GM10248 (cell line): ENCODE measurements around the gene CCDC124.
"Not testable (repeated sequence)": the region's sequence is repeated elsewhere in the genome, so short reads cannot be mapped to it uniquely, and the experiment has no call there.

ENCODE experiments used
- CTCF ChIA-PET: fragments of 300-600 bp; sonication (Branson Sonifier 250); formaldehyde crosslinking; extraction: SDS; loops from one replicate; lab custom pipeline; 2021; ENCODE audit warnings: antibody characterized with exemption; lab: Yijun Ruan, JAX
- POLR2A ChIA-PET: fragments of 350-650 bp; sonication (Branson Sonifier 250); formaldehyde crosslinking; extraction: SDS; loops from one replicate; lab custom pipeline; 2020; ENCODE audit warnings: antibody characterized with exemption; lab: Yijun Ruan, JAX
- DNase-seq: peaks from one replicate; pipeline ENCODE4 v3.0.0; 2012; ENCODE audit errors: extremely low spot score
- CTCF ChIP-seq: IDR thresholded peaks from 2 replicates; pipeline ENCODE4 v1.5.1; 2012; ENCODE audit warnings: mild to moderate bottlenecking, low read depth; ENCODE audit errors: extremely low read depth, missing control alignments, control extremely low read depth

CCDC124 gene, protein sequence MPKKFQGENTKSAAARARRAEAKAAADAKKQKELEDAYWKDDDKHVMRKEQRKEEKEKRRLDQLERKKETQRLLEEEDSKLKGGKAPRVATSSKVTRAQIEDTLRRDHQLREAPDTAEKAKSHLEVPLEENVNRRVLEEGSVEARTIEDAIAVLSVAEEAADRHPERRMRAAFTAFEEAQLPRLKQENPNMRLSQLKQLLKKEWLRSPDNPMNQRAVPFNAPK

GRCh38 chr19:17932485-17933338 lies at the start of gene CCDC124:
TSS of gene CCDC124 (plus strand) at chr19:17933015. CDS start at chr19:17936421, 3,406 bp downstream.
- ChIA-PET CTCF (interaction anchor here (0.7 to 12.1 kb wide), 37 partner anchors 8 to 456 kb away, joined by 3 to 295 read pairs (median 5); partner anchors contain the start of genes JAK3, RPL18A and SLC5A5), POLR2A (interaction anchor here (0.5 to 2.2 kb wide), 8 partner anchors 55 to 142 kb away, joined by 3 to 40 read pairs (median 3); partner anchors contain the start of gene RPL18A)
- TF ChIP-seq CTCF = peak; percentile 99
- DNase-seq = peak; percentile 93

DNA sequence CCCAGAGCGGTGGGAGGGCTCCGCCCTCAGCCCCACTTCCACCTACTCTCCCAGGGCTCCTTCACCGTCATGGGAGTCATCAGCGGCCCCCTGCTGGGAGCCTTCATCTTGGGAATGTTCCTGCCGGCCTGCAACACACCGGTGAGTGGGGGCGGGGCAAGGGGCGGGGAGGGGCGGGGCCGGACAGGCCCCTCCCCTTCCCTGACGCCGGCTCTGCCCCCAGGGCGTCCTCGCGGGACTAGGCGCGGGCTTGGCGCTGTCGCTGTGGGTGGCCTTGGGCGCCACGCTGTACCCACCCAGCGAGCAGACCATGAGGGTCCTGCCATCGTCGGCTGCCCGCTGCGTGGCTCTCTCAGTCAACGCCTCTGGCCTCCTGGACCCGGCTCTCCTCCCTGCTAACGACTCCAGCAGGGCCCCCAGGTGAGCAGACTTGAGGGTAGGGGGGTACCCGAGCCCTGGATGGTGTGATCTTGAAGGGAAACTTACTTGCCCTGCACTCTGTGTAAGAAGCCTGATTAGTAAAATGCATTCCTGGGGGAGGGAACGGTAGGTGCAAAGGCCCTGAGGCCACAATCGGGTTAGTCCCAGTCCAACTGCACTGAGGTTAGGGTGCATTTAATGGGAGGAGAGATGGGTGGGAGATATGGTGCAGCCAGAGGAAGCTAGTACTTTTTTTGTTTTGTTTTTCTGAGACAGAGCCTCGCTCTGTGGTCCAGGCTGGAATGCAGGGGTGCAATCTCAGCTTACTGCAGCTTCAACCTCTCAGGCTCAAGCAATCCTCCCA lies 49.0 kb upstream of the CCDC124 start:
- POLR2A ChIA-PET = no interaction called here
- DNase-seq = no peak
- TF ChIP-seq CTCF = no peak
- CTCF ChIA-PET = interaction anchor here (1.1 to 1.3 kb wide), 2 partner anchors 24 to 48 kb away, joined by 6 read pairs; partner anchors contain the start of genes CCDC124 and RPL18A

DNA sequence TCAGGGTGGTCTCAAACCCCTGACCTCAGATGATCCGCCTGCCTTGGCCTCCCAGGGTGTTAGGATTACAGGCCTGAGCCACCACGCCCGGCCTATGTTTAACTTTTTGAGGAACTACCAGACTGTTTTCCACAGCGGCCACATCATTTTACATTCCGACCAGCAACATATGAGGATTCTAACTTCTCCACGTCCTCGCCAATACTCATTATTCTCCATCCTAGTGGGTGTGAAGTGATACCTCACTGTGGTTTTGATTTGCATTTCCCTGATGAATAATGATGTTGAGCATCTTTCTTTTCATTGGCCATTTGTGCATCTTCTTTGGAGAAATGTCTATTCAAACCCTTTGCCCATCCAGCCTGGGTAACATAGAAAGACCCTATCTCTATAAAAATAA lies 46.3 kb upstream of the CCDC124 start:
- ChIA-PET POLR2A (no interaction called here), CTCF (no interaction called here)
- DNase-seq = no peak
- TF ChIP-seq CTCF = no peak

DNA sequence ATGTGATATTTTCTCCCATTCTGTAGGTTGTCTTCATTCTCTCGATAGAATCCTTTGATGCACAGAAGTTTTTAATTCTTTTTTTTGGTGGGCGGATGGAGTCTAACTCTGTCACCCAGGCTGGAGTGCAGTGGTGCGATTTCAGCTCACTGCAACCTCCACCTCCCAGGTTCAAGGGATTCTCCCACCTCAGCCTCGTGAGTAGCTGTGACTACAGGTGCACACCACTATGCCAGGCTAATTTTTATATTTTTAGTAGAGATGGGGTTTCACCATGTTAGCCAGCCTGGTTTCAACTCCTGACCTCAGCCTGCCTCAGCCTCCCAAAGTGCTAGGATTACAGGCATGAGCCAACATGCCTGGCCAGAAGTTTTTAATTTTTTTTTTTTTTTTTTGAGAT lies 45.6 kb upstream of the CCDC124 start:
- POLR2A ChIA-PET, DNase-seq: not testable (repeated sequence)
- CTCF ChIA-PET = interaction anchor here (2.8 kb wide), 1 partner anchor 46 kb away, joined by 9 read pairs; the partner anchor contains the start of gene CCDC124

DNA sequence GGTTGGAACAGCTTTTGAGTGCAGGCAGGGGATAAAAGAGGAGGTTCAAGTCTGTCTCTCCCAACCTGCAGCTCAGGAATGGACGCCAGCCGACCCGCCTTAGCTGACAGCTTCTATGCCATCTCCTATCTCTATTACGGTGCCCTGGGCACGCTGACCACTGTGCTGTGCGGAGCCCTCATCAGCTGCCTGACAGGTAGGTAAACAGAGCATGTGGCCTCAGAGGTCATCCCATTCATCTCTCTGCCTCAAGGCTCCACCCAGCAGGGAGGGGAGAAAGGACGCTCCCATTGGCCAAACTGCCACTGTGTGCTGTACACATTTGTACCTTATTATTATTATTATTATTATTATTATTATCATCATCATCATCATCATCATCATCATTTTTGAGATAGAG lies 44.6 kb upstream of the CCDC124 start:
- TF ChIP-seq CTCF = no peak
- DNase-seq = no peak
- POLR2A ChIA-PET = no interaction called here
- CTCF ChIA-PET = interaction anchor here (2.8 kb wide), 1 partner anchor 45 kb away, joined by 9 read pairs; the partner anchor contains the start of gene CCDC124

GRCh38 chr19:17889609-17890214 lies 43.1 kb upstream of the CCDC124 start:
- CTCF ChIA-PET = interaction anchor here (1.0 to 2.8 kb wide), 2 partner anchors 43 to 48 kb away, joined by 3 to 9 read pairs; partner anchors contain the start of gene CCDC124

More at GRCh38 chr19:17889609-17890214, 43.1 kb upstream of the CCDC124 start:
- TF ChIP-seq CTCF = no peak
- no peak for DNase-seq
- POLR2A ChIA-PET = no interaction called here
